HEK293T (cell line): ENCODE data around the gene CLCN7.

Experiments used
- ELF4 ChIP-seq: fragments of 450-650 bp; IDR thresholded peaks from 2 replicates; pipeline ENCODE4 v1.6.1; 2017; ENCODE audit warnings: antibody characterized with exemption
- FOXM1 ChIP-seq: fragments of 450-650 bp; IDR thresholded peaks from 2 replicates; pipeline ENCODE4 v1.6.1; 2017; ENCODE audit warnings: mild to moderate bottlenecking, borderline replicate concordance
- L3MBTL2 ChIP-seq: fragments of 450-650 bp; conservative IDR thresholded peaks from 2 replicates; pipeline ENCODE4 v1.6.1; 2016; ENCODE audit warnings: mild to moderate bottlenecking

DNA sequence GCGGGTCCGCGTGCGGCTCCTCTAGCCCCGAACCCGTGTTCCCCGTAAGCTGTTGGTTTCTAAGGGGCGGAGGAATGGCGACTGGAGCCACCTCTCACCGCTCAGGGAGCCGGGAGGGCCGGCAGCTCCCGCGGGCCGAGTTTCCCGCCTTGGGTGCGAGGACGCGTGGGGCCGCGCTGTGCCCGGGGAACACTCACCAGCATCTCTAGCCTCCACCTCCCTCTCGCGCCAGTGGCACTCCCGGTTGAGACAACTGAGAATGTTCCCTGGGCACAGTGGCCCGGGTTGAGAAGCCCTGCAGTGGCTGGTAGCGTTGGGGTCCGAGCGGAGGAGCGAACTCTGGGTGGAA lies 18.9 kb upstream of the CLCN7 start:
- no peak for TF ChIP-seq ELF4
- TF ChIP-seq L3MBTL2 = no peak
- no peak for TF ChIP-seq FOXM1
